NCI-H2196 (cell line): ENCODE results near the gene PTAFR.

Experiments
- DNase-seq: peaks from one replicate; lab custom pipeline; 2025; ENCODE audit not compliant: unreplicated experiment; lab: John Stamatoyannopoulos, UW

The PTAFR gene

GRCh38 chr1:28122183-28122582 lies 54.3 kb downstream of the PTAFR start:
- DNase-seq = no peak

- DNase-seq = no peak
Observed at GRCh38 chr1:28119556-28119955, 56.9 kb downstream of the PTAFR start.

- DNase-seq = no peak
Observed at GRCh38 chr1:28118640-28119307, 57.7 kb downstream of the PTAFR start.

- no peak for DNase-seq
Observed at GRCh38 chr1:28115267-28115666, 61.2 kb downstream of the PTAFR start.

GRCh38 chr1:28114844-28115243 lies 61.6 kb downstream of the PTAFR start:
- DNase-seq = no peak

GRCh38 chr1:28113242-28113572 lies 63.3 kb downstream of the PTAFR start:
- no peak for DNase-seq

- no peak for DNase-seq
Observed at GRCh38 chr1:28112388-28113241, 63.9 kb downstream of the PTAFR start.

- no peak for DNase-seq
Observed at GRCh38 chr1:28111157-28111556, 65.3 kb downstream of the PTAFR start.

- no peak for DNase-seq
Observed at GRCh38 chr1:28110555-28110954, 65.9 kb downstream of the PTAFR start.

GRCh38 chr1:28109639-28110038 lies 66.9 kb downstream of the PTAFR start:
- no peak for DNase-seq

GRCh38 chr1:28108001-28108400 lies 68.5 kb downstream of the PTAFR start:
- no peak for DNase-seq

GRCh38 chr1:28104866-28105467 lies 71.5 kb downstream of the PTAFR start:
- DNase-seq = no peak

- no peak for DNase-seq
Observed at GRCh38 chr1:28102189-28102588, 74.3 kb downstream of the PTAFR start.

GRCh38 chr1:28099050-28099769 lies 77.3 kb downstream of the PTAFR start:
- no peak for DNase-seq
